Stimulated activated CD4-positive, alpha-beta T cell treated with anti-CD3 and anti-CD28 coated beads, Interleukin-4, amount 100 ng/mL, for 24 hours (primary cell): ENCODE measurements around the gene COA4.
"Not testable (repeated sequence)": the region's sequence is repeated elsewhere in the genome, so short reads cannot be mapped to it uniquely, and the experiment has no call there.

Experiments
- DNase-seq: peaks from one replicate; pipeline ENCODE4 v3.0.0-alpha.2; 2020

Gene COA4

DNA sequence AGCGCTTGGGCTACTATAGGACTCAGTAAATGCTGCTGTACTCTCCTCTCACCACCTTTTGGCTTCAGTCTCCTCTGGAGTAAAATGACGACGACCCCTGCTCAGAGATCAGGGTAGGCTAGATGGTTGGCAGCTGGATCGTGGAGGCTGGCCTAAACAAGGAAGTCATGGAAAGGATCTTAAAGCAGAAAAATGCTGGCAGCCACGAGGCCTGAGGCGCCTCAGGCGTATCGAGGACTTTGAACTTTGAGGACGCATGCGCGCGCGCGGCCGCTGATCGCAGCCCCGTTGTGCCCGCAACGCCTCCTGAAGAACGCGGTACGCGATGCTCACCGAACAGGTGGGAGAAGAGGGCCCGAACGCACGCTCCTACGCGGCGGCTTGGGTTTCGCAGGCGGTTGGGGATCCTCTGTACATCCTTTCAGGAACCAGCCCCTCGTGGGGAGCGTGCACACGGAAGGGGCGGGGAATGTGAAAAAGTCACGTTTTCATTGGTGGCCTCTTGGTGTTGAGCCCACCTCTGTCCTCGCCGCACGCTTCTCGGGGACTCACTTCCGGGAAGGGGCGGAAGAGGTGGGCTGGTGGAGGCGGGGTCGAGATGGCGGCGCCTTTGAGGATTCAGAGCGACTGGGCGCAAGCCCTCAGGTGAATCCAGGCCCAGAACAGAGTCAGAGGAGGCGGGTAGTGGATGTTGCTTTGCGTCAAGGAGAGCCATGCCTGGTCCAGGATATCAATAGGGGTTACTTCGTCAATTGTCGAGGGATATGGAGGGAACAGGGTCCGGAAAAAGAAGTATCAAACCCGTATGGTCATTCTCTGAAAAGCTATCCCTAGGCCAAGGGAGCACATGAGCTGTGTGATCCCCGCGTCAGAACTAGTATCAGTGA, at the start of gene COA4, which contains the start of gene PAAF1:
Gene COA4 (minus strand): TSS at position 423 of the 887 bp plus-strand sequence. CDS start 3,468 bp downstream, outside the sequence.
Gene PAAF1 (plus strand): TSS at position 576 of the 887 bp plus-strand sequence. CDS start 23 bp downstream, at position 599.
- peak; percentile 96 for DNase-seq

DNA sequence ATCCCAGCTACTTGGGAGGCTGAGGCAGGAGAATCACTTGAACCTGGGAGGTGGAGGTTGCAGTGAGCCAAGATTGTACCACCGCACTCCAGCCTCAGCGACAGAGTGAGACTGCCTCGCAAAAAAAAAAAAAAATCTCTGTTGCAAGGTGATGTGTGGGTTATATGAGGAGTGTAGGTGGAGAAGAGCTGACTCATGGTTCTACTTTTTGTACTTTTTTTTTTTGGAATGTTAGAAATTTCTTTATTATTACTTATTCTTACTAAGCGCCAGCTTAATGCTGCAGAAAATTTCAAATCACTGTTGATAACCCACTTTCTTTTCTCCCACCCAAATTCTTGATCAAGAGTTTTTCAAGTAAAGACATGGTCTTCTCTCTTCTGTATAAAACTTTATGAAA, 44.5 kb upstream of the COA4 start:
- DNase-seq: no peak

DNA sequence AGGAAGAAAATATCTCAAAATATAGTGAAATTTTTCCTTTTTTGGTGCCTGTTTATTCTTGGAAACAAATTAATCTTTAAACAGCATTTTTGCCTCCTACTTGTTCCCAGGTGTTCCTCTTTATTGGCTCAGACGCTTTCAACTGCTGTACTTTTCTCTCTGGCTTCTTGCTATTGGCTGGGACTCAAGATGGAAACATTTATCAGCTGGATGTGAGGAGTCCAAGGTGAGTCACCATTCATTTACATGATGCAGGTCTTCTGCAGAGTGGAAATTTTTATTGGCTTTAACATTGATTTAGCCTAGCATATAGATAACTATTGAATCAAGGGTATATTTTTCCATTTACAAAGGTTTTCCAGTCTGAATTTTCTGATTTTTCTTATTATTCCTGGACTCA, 39.8 kb upstream of the COA4 start:
- no peak for DNase-seq

DNA sequence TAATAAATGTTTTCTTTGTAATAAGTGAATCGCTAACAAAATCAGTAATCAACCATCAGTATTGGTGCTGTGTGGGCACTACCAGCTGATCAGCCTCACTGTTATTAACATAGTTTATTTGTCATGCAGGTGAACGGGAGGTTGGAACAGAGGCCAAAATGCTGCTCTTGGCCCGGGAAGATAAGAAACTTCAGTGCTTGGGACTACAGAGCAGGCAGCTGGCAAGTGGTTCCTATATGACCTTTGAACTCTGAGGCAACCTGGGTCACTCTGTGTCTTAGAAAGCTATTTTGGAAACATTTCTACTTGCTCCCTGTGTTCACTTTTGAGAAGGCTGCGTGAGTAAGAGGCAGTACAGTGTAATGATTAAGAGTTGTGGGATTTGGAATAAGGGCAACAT, 37.6 kb upstream of the COA4 start:
- no peak for DNase-seq

DNA sequence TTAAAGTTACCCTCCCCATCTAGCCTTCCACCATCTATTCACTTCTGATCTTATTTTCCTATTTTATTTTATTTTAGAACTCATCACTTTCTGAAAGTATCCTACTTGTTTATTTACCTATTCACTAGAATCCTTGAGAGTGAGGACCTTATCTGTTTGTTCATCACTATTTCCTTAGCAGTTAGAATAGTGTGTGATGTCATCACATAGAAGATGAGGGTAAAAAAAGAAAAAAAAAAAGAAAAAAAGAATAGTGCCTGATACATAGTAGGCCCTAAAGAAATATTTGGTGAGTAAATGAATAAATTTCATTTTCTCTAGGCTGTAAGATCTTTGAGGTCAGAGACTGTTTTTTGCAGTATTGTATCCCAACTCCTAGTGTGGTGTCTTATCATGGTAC, 36.8 kb upstream of the COA4 start:
- DNase-seq: no peak

DNA sequence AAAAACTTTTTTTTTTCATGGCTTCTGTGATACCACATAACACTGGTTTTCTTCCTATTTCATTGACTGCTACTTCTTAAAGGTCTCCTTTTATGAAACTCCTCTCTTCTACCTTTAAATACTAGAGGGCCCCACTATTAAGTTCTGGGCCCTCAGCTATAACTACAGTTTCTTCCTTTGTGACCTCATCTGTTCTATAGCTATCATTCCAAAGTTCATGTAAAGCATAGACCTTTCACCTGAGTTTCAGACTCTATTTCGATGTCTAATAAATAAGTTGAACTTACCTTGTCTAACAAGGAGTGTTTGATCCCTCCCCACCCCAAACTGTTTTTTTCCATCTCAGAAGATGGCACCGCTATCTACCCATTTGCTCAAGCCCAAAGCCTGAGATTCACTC, 35.4 kb upstream of the COA4 start:
- DNase-seq: no peak

DNA sequence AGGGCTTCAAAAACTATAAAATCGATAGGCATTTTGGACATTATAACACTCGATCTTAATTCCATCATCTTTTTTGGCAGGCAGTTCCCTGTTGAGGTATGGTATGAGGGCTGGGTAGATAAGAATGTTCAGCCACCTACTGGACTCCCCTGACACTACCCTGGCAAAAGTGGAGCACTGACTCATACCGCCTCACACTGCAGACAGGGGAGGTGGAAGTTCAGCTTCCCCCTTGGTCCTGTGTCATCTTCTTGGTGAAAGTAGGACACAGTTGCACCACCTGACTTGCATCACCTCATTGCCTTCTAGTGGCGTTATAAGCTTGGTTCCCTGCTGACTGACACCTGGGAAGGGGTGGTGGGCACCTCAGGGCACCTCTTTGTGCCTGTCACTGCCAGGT, 30.5 kb upstream of the COA4 start:
- peak; percentile 4 for DNase-seq

DNA sequence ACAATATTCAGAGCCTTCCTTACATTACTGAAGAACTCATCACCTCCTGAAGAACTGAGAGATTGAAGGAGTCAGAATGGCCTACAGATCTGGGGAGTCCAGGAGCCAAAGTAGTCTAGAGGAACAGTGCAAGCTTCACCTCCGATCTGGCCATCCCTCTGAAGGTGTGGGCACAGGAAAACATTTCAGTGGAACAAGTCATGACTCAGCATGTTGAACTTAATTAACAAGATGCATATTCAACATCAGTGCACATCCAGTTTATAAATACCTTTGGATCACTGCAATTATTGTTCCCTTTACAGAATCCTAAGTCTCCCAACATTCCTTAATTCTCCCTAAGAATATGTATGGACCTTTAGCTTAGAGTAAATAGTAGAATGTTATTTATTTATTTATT, 25.7 kb upstream of the COA4 start:
- no peak for DNase-seq

DNA sequence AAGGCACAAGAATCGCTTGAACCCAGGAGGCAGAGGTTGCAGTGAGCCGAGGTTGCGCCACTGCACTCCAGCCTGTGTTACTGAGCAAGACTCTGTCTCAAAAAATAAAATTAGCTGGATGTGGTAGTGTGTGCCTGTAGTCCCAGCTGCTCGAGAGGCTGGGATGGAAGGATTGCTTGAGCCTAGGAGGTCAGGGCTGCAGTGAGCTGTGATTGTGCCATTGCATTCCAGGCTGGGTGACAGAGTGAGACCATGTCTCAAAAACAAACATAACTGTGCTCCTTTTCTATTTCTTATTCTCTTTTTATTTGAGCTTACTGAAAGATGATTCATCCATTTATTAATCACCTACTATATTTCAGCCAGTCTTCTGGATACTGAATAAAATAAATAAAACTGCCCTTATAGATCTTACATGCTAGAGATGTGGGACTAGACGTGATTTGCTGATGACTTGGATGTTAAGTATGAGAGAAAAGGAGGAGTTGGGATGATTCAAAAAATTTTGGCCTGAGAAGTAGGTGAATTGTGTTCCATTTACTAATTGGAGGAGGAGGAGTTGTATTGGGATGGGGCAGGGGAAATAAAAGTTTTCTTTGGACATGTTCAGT, 18.2 kb upstream of the COA4 start:
- DNase-seq: no peak

DNA sequence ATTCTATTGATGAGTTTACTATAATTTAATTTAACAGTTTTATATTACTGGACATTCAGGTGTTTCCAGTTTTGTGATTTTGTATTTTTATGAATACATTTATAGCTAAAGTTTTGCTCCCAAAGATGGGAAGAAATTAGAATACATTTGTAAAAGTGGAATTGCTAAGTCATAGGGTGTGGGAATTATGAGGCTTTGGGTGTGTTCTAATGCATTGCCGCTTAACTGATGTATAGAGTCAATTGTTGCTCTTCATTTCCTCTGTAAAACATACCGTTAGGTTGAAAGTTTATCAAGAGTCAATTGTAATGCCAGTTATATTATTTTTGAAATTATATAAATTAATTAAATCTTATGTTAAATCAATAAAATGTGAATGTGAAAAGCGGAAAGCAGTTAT, 16.4 kb upstream of the COA4 start:
- DNase-seq: no peak

DNA sequence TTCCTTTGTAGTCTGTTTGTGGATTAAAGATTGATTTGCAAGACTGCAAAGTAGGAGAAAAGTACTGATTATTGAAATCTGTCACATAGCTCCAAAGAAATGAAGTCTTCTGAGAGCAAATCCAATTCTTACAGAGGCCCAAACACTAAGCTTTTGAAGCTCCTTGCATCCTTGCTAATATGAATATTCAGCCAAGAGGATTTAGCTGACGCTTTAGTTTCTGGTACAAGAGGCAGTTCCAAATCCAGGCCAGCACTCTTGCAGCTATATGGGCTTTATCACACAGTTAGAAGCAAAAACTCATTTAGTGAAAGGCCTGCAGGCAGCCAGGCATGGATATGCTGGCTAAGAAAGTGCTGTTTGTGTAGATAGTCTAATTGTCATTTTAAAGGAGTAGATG, 12.9 kb upstream of the COA4 start:
- no peak for DNase-seq

DNA sequence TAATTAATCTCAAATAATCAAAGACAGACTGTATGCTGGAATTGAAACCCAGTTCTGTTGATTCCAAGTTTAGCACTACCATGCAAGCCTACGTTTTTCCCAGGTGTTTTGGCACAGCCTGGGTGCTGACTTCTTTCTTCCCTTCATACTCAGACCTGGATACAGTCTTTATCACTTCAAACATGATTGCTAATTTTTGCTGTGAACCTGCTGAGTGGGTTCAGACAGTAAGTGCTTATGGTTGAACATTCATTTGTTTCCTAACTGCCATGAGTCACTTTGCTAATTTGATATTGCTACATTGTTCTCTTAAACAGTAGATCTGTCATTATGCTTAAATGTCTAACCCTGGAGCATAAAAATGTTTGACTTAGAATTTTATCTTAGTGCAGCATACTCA, 12.4 kb upstream of the COA4 start:
- DNase-seq: no peak

DNA sequence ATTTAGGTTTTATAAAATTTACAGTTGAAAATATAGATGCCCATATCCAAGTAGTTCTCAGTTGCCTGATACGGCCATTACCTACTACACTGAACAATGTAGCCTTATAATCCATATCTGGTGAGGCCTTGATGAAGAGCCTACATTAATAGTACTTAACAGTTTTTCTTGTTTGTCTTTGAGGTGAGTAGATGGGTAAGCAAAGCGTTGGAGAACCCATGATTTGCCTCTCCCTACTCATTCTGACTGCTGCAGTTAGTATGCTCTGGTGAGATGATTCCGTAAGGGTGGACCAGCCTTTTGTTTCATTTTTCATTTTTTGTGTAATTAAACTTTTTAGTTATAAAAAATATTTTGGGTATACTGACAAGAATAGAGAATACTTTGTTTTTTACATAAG, 11.6 kb upstream of the COA4 start:
- DNase-seq: no peak

DNA sequence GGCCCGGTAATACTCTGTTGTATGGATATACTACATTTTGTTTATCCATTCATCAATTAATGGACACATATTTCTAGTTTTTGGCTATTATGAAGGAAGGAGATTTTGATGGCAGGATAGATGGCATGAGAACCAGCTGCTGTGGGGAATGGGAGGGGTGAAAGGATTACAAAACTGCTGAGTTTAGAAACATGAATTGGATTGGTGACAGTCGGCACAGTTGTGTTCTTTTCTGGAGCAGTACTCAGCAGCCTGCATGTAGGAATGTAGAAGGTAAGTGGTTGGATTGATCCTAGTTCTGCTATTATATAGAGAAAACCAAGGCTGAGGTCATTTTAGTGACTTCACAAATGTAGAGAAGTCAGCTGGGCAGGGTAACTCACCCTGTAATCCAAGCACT, 7.2 kb upstream of the COA4 start:
- DNase-seq: no peak

DNA sequence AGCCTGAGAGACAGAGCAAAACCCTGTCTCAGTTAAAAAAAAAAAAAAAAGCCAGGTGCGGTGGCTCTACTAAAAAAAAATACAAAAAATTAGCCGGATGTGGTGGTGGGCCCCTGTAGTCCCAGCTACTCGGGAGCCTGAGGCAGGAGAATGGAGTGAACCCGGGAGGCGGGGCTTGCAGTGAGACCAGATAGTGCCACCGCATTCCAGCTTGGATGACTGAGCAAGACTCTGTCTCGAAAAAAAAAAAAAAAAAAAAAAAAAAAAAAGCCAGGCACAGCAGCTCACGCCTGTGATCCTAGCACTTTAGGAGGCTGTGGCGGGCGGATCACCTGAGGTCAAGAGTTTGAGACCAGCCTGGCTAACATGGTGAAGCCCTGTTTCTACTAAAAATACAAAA, 3.8 kb upstream of the COA4 start:
- DNase-seq: not testable (repeated sequence)

DNA sequence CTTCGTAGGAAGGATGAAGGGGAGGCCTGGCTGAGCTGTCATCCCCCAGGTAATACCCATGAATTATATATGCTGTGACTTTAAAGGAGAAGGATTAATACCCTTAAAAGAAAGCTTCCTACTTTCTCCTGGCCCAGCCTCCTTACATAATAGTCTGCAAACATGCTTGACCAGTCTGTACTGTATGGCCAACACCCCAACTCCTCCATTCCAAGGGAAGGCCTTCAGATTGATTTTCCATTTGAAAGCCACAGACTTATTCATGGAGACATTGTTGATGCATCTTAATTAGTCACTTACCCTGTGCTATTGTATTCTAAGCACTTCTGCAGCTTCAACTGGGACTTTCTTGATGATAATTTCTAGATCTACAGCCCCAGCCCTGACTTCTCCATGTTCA, 2.1 kb upstream of the COA4 start:
- DNase-seq: no peak

DNA sequence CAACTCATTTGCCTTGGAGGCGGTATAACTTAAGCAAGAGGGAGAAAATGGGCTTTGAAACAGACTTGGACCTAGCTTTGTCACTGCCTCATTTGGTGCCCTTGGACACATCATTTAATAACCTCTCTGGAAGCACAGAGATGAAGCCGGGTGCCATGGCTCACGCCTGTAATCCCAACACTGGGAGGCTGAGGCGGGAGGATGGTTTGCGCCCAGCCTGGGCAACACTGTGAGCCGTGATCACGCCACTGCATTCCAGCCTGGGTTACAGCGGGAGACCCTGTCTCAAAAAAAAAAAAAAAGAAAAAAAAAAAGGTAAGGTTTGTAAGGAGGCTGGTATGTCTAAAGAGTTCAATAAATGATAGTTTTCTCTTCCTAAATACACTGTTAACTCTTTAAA, 806 bp downstream of the COA4 start:
- DNase-seq: no peak

DNA sequence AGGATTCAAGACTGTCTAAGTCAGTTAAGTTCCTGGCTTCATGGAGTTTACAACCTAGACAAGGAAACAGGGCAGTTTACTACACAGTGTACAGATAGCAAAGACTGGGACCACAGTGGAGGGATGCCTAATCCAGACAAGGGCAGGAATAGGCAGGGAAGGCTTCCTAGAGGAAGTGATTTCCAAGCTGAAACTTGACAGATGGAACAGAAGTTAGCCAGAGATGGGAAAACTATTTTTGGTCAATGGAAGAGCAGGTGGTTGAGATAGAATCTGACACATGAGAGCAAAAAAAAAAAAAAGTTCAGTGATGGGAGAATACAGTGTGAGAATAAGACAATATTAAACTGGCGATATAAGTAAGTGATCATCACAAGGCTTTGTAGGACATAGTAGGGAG, 1.3 kb downstream of the COA4 start:
- no peak for DNase-seq

DNA sequence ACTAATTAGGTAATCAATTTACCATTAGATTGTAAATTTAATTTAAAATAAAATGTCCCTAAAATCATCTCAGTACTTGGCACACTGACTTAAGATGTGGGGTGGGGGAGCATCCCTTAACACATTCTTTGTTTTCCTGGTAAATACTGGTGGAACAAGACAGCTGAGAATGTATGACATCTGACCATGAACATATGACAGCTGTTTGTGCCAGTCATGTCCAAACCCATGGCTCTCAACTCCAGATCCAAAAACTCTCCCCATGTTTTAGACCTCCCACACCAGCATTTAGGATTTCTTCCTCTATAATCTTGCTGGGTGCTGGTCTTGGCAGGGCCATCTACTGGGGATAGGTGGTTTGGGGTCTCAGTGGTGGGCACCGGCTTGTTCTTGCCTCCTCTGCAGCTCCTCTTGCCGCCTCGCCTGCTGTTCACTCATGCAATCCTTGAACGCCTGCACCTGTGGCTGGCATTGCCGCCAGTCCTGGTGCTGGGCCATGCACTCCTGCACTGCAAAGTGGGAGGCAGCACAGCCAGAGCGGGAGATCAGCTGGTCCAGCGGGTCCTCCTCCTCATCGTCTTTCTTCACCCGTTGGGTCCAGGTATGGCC, 3.8 kb downstream of the COA4 start:
- DNase-seq: no peak

DNA sequence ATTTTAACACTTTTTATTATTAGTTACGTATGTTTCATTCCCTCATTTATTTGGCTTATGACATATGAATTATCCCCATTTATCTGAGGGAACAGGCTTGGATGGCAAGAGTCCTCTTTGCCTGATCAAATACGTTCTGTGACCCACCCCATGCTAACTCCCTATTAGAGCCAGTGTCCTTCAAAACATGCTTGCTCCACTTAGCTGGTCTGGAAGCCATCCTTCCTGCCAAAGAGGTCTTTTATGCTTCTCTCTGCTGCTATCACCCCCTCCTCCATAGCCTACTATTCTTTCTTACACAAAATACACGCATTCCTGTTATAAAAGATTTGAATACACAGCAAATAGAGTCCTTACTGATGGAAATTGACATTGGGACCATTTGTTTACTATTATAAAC, 6.4 kb downstream of the COA4 start:
- DNase-seq: no peak

DNA sequence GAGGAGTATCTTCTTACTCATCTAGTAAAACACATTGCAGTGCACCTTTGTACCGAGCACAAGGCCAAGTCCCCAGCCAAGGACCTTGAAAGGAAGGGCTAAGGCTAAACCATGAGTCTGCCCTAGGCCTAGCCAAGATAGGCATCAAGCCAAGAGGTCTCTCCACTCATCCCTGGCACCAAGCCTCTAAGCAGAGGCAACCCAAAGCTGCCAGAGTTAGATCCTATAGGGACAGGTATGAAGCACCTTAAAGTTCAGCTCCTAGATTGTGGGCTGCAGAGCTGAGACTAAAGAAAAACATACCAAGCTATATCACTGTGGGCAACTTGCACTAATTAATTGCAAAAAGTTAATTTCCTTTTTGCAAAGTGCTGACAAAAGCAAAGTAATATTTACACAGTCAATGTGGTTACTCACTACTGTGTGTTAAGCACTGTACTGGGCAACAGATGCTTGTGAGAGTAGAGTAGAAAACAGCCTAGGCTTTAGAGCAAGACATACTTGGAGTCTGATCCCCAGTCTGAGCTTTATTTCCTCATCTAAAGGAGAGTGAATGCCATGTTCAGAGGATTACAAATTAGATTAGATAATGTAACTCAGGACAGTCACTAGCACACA, 7.2 kb downstream of the COA4 start:
- DNase-seq: no peak

DNA sequence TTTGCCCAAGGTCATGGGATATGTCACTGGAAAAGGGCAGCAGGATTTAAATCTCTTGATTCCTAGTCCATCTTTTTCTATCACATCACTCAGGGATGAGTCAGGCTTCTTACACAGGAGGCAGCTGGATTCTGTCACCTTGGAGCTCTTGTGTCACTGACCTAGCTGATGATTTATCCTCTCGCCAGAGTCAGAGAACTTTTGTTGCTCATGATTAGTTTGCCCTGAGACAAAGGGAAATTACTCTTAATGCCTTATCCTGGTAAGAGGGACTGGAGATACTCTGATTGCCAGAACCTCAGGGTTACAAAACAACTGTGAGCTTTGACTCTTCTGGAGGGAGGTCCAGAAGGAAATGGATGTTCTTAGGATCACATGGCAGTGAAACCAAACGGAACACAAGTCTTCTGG, 10.1 kb downstream of the COA4 start:
- DNase-seq: no peak

DNA sequence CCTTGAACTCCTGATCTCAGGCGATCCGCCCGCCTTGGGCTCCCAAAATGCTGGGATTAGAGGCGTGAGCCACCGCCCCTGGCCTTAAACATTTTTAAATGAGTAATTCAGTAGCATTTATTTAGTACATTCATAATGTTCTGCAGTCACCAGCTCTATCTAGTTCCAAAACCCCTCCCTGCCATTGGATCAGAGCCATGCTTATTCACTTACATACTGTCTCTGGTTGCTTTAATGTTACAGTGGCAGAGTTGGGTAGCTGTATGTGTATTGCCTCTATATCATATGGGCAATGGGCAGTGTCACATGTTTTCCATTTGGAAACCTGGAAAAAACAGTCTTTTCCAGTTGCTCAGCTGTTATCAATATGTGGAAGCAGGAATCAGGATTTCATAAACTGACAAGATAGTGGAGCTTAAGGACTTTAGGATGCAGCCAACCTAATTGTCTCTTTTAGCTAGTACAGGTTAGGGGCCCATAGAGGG, 10.5 kb downstream of the COA4 start:
- DNase-seq: no peak

DNA sequence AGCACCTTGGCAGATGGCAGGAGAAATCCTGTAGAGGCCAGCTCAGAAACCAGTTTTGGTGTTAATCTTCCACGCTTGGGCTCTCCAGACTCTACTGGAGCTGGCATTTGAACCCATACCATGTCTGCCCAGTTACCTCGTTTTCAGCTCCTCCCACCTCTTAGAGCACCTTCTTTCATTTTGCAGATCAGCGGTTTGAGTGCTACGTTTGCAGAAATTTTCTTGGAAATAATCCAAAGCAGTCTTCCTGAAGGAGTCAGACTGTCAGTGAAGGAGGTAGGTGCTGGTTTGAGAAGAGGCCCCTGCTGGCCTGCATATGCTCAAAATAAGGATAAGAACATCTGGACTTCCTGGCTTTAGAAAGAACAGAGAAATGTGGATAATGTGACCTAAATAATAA, 13.7 kb downstream of the COA4 start:
- no peak for DNase-seq
